GM18868 (cell line): ENCODE data around the gene SHLD1.

Experiments used
- ATAC-seq: cut with Tn5 transposase; IDR thresholded peaks from one replicate; pipeline ENCODE4 v1.9.1; 2021; ENCODE audit warnings: mild to moderate bottlenecking, moderate library complexity; ENCODE audit not compliant: unreplicated experiment

SHLD1 gene

DNA sequence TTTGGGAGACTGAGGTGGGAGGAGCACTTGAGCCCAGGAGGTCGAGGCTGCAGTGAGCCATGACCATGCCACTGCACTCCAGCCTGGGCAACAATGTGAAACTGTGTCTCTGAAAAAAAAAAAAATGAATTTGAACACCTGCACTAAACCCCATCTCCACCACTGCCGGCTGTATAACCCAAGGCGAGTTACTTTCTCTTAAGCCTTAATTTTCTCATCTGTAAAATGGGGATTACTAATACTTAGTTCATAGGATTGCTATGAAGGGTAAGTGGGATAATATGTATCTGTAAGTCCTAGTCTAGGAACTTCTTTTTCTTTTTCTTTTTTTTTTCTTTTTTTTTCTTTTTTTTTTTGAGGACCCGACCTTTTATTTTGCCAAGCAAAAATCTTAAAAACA lies 61.5 kb downstream of the SHLD1 start:
- no peak for ATAC-seq

DNA sequence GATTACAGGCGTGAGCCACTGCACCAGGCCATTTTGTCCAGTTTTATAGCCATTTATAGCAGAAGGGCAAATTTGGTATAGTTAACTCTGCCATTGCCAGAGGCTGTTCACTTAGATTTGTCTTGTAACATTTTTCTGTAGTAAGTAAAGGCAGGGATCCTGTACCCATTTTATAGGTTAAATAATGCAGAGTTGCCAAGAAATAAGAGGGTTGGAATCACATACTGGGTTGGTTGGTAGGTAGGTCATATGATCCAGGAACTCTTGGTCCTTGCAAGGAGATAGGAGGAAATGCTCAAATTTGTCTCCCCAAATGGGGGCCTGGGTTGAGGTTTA lies 68.1 kb downstream of the SHLD1 start:
- no peak for ATAC-seq

DNA sequence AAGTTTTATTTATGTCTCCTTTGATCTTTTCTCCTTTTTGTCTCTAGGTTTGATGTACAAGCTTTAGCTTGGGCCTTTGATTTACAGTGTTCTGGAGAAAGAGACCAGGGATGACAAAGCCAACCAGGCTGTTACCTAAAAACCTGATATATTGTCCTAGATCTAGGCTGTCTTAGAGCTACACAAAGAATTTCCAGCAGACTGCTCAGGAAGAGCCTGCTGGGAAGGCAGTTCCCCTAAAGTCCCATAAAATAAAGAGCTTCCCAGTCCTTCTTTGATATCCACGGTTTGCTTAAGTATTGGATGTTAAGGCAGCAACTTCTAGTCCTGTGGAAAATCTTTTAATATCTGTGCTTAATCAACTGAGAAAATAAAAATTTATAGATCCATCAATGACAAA lies 70.5 kb downstream of the SHLD1 start:
- ATAC-seq: no peak

DNA sequence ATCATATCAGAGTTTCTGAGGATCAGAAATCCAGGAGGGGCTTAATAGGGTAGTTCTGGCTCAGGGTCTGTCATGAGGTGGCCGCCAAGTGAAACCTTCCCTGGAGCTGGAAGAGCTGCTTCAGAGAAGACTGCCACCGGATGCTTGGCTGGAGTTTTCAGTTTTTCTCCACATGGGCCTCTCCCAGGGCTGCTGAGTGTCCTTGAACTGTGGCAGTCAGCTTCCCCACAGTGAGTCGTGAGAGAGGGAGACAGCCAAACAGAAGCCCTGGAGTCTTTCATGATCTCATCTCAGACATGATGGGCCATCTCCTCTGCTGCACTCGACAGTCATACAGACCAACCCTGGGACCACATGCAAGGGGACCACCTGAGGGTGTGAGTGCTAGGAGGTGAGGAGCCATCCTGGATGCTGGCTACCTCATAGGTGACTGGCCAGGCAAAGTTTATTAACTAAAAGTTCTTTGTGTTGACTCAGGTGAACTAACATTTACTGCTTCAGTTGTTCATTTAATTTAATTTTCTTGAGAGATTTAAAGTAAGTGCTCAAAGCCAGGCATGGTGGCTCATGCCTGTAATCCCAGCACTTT lies 71.5 kb downstream of the SHLD1 start:
- no peak for ATAC-seq

GRCh38 chr20:5822569-5822968 lies 72.4 kb downstream of the SHLD1 start:
- ATAC-seq: peak; percentile 40

DNA sequence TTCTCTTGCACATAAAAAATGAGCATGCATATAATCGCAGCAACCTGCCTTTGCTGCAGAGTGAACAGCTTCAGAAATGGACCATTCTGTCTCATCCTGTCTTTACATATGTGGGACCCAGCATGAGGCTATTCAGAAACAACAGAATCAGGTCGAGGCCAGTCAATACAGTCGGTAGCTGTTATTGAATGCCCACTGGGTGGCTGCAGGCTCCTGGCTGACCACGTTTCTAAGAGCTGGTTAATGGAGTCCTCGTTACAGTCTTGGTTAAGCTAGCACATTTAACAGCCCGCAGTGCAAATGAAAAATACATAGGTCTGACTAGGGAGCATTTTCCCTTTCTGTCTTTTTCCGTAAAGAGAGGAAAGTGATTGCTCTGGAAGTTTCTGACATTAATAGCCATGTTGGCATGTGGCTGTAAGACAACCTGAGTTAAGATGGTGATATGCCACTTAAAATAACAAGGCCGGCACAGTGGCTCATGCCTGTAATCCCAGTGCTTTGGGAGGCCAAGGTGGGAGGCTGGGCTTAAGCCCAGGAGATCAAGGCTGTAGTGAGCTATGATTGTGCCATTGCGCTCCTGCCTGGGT lies 75.0 kb downstream of the SHLD1 start:
- ATAC-seq: no peak

- ATAC-seq: no peak
These were observed 77.1 kb downstream of the SHLD1 start for GRCh38 chr20:5827098-5827853.

DNA sequence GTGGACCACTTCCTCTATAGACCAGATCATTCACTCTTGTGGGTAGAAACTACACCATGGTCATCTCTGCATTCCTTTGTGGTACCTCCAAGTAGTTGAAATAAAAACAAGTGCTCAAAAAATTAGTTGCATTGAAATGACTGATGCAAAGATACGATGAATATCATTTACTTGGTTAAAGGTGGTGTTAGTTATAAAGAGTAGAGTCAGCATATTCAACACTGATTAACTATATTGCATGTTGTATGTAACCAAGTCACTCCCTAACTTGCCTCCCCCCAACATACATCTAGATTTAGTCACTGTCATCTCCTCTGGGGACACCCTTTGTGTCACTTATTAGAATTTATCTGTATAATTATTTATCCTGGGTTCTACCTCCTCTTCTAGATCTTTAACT lies 77.7 kb downstream of the SHLD1 start:
- ATAC-seq: no peak

DNA sequence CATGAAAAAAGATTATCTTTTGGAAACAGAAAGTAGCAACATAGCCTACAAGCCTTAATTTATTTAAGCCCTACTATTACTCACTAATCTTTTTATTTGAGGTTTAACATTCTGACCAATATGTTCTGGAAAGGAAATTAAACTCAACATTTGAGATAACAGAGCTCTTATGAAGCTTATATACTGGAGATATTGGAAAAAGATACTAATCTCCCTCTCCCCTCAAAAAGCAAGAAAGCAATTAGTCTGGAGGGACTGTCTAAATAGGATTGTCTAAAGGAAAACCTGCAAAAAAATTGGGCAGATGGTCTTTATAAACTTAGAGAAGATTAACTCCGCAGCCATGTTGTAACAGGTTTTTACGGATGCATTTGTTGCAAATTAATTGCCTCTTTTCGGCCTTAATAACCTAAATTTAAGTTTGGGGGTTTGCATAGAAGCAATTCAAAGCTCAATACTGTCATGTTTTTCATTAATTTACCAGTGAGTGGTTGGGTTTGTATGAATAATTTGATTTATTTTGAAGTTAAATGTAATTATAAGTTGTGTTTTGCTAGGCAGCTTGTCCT lies 79.1 kb downstream of the SHLD1 start:
- no peak for ATAC-seq

DNA sequence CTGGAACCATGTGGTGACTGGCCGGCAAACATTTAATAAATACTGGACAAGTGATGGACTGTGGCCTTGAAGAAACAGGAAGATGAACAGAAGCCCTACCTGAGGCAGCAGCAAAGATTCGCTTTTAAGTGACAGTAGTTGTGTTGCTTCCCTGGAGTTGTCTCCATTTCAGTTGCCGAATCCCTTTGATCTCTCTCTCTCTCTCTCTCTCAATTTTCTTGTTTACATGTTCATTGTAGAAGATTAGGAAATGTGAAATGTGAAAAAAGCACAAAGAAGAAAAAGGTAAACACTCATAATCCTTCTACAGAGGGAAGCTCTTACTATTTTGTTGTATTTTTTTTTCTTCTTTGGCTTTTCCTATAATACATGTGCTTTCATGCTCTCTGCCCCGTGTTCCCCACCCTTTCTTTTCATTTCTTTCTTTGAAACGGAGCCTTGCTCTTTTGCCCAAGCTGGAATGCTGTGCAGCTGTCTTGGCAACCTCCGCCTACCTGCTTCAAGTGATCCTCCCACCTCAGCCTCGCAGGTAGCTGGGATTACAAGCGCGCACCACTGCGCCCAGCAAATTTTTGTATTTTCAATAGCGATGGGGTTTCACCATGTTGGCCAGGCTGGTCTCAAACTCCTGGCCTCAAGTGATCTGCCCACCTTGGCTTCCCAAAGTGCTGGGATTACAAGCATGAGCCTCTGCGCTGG lies 81.5 kb downstream of the SHLD1 start:
- ATAC-seq: no peak

DNA sequence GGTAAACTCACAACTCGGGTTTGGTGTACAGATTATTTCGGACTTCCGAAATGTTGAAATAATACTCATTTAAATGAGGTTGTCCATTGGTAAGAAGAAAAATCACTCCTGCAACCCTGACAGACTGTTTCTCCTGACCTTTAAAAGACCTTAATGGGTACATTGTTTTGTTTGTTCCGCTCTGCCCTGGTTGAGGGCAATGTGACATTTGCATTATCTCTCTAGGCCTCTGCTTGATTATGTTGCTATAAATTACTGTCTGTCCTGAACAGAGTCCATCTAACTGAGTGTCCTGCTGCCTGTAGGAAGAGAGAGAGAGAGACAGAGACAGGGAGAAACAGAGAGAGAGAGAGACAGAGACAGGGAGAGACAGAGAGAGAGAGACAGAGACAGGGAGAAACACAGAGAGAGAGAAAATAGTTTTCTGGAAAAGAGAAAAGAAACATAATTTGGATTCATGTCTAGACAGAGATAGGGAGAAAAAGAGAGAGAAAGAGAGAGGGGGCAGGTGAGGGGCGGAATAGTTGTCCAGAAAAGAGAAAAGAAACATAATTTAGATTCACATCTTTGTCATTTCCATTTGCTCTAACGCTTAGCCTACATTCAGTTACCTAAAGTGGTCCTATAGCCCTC lies 83.2 kb downstream of the SHLD1 start:
- ATAC-seq: no peak

GRCh38 chr20:5834436-5835005 lies 84.3 kb downstream of the SHLD1 start:
- no peak for ATAC-seq

- no peak for ATAC-seq
These were observed 85.2 kb downstream of the SHLD1 start for GRCh38 chr20:5835321-5835821.

DNA sequence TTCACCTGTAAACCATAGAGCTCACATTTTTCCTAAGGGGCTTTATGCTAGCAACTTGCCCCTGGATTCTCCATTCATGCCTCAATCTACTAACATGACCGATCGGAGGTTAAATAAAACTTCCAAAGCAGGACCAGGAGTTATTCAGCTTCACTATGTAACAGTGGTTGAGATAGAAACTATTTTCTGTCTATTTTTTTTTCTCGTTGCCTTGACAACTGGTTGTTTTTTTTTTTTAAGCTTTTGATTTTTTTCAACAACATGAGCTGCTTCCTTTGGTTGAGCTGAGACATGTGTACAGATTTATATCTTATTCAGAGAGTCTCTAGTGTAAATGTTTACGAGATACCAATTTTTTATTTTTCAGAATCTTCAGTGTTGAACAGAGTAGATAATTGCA lies 85.7 kb downstream of the SHLD1 start:
- ATAC-seq: no peak

DNA sequence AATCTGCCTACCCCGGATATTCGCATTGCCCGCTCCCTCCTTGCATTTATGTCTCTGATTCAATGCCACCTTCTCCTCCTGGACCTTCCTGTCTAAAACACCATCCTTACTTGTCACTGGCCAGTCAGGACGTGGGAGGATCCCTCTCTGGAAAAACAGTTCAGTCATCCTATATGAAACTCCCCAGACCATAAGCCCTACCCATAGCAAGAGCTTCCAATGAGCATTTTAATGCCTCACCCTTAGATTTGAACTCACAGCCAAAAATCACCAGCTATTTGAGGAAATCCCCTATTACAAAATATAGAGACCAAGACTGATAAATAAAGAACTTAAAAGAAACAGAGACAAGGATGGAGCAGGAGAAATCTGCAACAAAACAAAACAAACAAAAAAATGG lies 86.4 kb downstream of the SHLD1 start:
- ATAC-seq: no peak

DNA sequence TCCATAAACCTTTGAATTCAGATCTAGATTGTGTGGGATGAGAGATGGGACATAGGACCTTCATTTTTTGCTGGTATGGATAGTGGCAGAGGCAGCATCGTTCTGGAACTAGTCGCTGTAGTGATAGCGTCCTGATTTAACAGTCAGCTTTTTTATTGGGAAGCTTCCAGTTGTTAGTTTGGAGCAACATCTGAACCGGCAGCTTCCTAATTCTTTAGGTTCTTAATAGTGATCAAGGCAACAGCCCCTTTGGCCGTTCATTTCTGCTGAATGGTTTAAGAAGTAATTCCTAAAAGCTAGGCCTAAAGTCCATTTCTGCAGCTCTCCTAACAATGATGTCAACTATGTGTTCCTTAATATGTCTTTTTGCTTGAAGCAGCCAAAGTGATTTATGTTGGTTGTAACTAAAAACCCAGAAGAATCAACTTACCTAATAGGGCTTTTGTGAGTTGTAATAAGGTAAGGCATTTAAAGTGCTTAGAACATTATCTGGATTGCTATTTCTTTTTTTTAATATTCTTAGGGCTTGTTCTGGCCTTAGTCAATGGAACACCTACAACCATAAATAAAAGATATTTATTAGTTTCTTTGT lies 90.3 kb downstream of the SHLD1 start:
- ATAC-seq: no peak

DNA sequence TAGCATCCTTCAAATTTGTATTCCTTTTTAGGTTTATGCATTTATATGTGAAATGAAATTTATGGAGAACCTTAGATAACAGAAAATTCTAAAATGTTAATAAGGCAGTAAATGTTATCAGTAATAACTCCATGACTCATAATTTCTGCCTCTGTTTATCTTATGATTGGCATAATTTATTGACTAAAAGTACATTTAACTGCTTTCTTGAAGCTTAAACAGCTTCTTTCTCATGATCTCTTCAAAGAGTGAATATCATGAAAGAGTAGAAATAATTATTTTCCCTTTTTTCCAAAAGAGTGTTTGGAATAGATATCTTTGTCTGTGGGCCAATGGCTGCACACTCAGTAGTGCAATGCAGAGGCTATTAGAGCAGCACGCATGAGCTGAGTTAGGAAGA lies 91.3 kb downstream of the SHLD1 start:
- no peak for ATAC-seq

DNA sequence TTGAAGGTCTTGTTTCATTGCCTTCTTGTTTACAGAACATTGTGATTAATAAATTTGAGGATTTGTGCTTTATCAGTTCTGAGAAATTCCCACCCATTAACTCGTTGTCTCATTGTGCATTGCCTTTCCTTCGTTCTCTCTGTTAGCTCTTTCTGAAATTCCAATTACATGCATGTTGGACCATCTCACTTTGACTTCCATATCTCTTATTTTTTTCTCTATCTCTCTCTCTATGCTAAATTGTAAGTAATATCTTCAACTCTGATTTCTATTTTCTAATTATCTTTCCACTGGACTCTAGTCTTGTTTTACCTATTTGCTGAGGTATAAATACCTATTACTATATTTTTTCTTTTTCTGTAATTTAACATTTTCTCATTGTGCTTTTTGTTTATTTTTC lies 92.3 kb downstream of the SHLD1 start:
- ATAC-seq: no peak

DNA sequence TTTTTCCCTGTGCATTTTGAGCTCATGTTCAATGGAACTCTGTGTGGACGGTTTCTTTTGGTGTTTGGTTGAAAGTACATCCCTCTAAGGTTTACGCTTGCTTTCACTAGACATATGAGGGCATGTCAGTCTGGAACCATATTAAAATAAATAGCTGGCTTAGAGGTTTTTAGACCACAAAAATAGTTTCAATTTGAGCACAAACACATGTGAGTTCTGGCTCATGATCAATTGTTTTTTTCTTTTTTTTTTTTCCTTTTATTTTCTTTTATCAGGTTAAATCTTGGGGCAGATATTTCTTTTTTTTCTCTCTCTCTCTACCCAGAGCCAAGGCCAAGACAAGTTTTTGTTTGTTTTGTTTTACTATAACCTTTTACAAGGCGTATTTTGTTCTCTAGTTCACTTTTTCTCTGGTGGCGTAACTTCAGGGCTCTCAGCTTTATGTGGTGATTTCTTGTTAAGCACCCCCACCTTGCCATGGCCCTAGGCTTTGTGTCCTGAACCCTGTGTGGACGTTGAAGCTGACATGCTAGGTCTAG lies 92.9 kb downstream of the SHLD1 start:
- peak; percentile 62 for ATAC-seq

- ATAC-seq: peak; percentile 84
These were observed 94.0 kb downstream of the SHLD1 start for GRCh38 chr20:5844063-5844681.
